Activated naive CD8-positive, alpha-beta T cell treated with anti-CD3 and anti-CD28 coated beads, Interleukin-2, amount 50 U/mL, for 24 hours (primary cell): Measurements from ENCODE around the gene ACSF2.

Experiments
- ATAC-seq: fragments of 150-1000 bp; cut with Tn5 transposase; one replicate; pipeline ENCODE4 v1.10.0; 2021
- DNase-seq: peaks from one replicate; pipeline ENCODE4 v3.0.0; 2021
- H3K27ac Mint-ChIP-seq: one replicate; pipeline ENCODE4 v1.8.0; 2021; ENCODE audit warnings: mild to moderate bottlenecking, mixed read lengths
- H3K27me3 Mint-ChIP-seq: one replicate; pipeline ENCODE4 v1.8.0; 2021; ENCODE audit warnings: mixed read lengths
- H3K36me3 Mint-ChIP-seq: one replicate; pipeline ENCODE4 v1.8.0; 2021; ENCODE audit warnings: low read depth, mixed read lengths
- H3K4me1 Mint-ChIP-seq: one replicate; pipeline ENCODE4 v1.8.0; 2021; ENCODE audit warnings: mixed read lengths
- H3K4me3 Mint-ChIP-seq: one replicate; pipeline ENCODE4 v1.8.0; 2021; ENCODE audit warnings: mild to moderate bottlenecking, moderate library complexity, mixed read lengths
- H3K9me3 Mint-ChIP-seq: one replicate; pipeline ENCODE4 v1.8.0; 2021; ENCODE audit warnings: mixed read lengths

The ACSF2 gene

DNA sequence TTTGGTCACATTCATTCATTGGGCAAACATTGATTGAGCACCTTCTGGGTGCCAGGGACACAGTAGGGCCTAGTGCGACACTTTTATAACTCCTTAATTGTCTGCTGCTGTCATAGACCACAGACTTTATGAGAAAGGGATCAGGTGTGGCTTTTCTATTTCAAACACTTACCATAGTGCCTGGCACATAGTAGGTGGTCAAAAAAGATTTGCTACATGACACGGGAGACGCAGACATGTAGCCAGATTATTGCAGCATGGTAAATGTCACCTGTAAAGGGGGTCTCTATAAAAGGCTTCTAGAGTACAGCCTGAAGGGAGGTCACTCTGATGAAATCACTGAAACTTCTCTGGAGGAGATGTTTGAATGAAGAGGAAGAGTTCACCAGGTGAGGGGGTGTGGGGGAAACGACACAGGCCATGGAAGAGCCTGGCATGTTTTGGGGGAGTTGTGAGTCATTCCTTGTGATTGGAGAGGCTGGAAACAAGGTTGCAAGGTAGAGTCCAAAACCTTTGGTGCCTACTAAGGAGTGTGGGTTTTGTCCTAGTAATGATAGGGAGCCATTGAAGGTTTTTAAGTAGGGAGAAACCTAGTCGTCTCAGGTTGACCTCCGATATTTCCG lies 54.2 kb downstream of the ACSF2 start:
- Mint-ChIP-seq H3K36me3 (peaks cover 23% of the 10 kb centered on the region), H3K27me3 (peaks cover 8% of the 10 kb centered on the region), H3K9me3 (no peaks in the 10 kb centered on the region), H3K4me1 (peaks cover 26% of the 10 kb centered on the region), H3K4me3 (peak overlapping the region; percentile 90), H3K27ac (peak overlapping the region; percentile 37)
- no peak for DNase-seq
- ATAC-seq = no peak

DNA sequence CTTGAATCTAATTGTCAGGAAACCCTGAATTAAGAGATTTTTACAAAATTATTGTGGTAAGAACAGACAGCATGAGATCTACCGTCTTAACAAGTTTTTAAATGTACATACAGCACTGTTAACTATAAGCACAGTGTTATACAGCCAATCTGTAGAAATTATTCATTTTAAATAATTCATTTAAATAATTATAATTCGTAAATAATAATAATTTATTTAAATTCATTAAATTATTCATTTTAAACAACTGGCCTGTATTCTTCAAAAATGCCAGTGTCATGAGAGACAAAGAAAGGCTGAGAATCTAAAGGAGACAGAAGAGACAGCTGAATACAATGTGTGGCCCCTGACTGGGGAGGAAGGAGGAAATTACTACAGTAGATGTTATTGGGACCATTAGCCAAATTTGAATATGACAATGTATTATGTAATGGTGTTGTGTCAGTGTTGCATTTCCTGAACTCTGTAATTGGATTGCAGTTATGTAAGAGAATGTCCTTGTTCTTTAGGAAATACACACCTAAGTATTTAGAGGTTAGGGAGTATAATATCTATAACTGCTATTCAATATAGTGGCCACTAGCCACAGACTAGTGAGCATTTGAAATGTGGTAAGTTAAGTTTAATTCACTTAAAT lies 55.0 kb downstream of the ACSF2 start:
- ATAC-seq = no peak
- Mint-ChIP-seq H3K27ac (no peak overlapping the region), H3K4me1 (peaks cover 26% of the 10 kb centered on the region), H3K36me3 (peaks cover 30% of the 10 kb centered on the region), H3K9me3 (no peaks in the 10 kb centered on the region), H3K27me3 (peaks cover 8% of the 10 kb centered on the region), H3K4me3 (no peak overlapping the region)
- DNase-seq = no peak

DNA sequence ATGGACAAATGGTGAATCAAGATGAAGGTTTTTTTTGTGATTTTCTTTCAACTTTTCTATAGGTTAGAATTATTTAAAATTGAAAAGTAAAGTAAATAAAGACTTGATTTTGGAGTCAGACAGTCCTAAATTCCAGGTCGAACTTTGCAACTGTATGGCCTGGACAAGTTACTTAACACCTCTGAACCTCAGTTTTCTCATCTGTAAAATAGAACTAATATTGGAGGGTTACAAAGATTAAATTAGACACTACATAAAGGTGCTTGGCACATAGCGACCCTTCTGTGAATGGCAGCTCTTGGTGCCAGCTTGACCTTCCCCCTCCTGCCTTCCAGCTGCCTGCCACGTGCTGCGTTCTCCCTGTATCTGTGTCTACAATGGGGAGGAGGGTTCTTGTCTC lies 55.6 kb downstream of the ACSF2 start:
- Mint-ChIP-seq H3K4me1 (peaks cover 26% of the 10 kb centered on the region), H3K9me3 (no peaks in the 10 kb centered on the region), H3K4me3 (no peak overlapping the region), H3K36me3 (peaks cover 32% of the 10 kb centered on the region), H3K27me3 (peaks cover 3% of the 10 kb centered on the region), H3K27ac (no peak overlapping the region)
- DNase-seq (no peak), ATAC-seq (no peak)

DNA sequence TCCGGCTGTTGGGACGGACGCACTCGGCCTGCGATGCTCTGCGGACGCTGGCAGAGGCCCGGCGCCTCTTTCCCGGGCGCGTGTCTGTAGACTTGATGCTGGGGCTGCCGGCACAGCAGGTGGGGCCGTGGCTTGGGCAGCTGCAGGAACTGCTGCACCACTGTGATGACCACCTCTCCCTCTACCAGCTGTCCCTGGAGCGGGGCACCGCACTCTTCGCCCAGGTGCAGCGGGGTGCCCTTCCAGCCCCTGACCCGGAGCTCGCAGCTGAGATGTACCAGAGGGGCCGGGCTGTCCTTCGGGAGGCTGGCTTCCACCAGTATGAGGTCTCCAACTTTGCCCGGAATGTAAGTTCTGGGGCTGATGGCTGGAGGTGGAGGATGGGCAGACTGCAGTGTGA lies 56.1 kb downstream of the ACSF2 start:
- Mint-ChIP-seq H3K9me3 (no peaks in the 10 kb centered on the region), H3K4me1 (peaks cover 26% of the 10 kb centered on the region), H3K27me3 (no peaks in the 10 kb centered on the region), H3K4me3 (no peak overlapping the region), H3K27ac (no peak overlapping the region), H3K36me3 (peaks cover 32% of the 10 kb centered on the region)
- DNase-seq (no peak), ATAC-seq (no peak)

DNA sequence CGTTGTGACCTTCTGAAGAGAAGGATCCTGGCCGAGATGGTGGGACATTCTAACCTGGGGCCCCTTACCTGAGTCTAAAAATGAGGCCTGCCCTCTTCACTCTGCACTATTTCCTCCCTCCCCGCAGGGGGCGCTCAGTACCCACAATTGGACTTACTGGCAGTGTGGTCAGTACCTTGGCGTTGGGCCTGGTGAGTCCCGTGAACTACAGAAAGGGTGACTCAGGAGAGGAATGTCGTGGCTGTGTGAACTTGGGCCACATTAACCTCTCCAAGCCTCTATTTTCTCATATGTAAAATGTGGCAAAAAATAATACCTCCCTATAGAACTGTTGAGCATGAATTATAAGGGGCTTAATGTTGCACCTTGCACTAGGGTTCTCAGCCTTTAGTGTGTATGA lies 56.5 kb downstream of the ACSF2 start:
- no peaks in the 10 kb centered on the region for H3K27me3 Mint-ChIP-seq
- H3K4me3 Mint-ChIP-seq = no peak overlapping the region
- peak overlapping the region; percentile 35 for H3K27ac Mint-ChIP-seq

DNA sequence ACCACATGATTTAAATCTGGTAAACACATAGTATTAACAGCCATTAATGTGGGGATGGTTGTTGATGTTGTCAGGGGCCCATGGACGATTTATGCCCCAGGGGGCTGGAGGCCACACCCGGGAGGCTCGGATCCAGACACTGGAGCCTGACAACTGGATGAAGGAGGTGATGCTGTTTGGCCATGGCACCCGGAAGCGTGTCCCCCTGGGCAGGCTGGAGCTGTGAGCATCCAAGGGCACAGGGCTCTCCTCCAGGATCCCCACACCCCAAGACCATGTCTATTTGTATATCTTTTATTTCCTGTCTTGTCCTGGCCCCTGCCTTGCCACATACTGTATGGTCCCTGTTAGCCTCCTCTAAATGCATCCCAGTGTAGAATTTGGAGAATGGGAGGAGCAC lies 57.2 kb downstream of the ACSF2 start:
- Mint-ChIP-seq H3K4me1 (peaks cover 26% of the 10 kb centered on the region), H3K36me3 (peaks cover 34% of the 10 kb centered on the region), H3K4me3 (no peak overlapping the region), H3K9me3 (no peaks in the 10 kb centered on the region), H3K27ac (no peak overlapping the region), H3K27me3 (no peaks in the 10 kb centered on the region)
- DNase-seq = no peak
- no peak for ATAC-seq

More for the DNA sequence above, 56.5 kb downstream of the ACSF2 start:
- Mint-ChIP-seq H3K36me3 (peaks cover 34% of the 10 kb centered on the region), H3K9me3 (no peaks in the 10 kb centered on the region), H3K4me1 (peaks cover 29% of the 10 kb centered on the region)
- ATAC-seq = peak; percentile 15
- DNase-seq = peak; percentile 85

DNA sequence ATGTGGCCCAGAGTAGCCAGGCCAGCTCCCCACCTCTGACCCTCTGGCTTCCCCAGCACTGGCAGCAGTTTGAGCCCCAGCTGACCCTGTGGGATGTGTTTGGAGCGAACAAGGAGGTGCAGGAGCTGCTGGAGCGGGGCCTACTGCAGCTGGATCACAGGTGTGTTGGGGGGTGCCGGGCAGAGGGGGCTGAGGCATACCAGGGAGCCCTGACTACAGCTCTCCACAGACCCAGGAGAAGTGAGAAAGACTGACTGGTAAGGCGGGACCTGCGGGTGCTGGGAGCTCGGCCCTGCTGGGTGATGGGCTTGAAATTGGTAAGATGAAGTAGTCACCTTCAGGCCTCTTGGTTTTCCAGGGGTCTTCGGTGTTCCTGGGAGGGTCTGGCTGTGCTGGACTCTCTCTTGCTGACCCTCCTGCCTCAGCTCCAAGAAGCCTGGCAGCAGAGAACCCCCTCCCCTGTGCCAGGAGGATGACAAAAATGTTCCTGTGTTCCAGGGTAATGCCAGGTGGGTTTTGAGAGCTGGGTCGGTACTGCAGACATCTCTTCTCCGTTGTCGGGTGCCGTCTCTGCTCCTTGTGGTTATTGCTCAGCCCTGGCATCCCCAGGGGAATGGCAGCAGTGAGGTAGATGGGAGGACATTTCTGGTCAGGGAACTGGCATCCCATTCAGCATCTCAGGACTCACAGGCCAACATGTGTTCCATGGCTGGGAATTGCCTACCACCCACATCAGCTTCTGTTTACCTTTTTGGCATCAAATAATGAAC lies 58.6 kb downstream of the ACSF2 start:
- Mint-ChIP-seq H3K36me3 (peaks cover 34% of the 10 kb centered on the region), H3K4me1 (peaks cover 20% of the 10 kb centered on the region), H3K27ac (no peak overlapping the region), H3K4me3 (no peak overlapping the region), H3K9me3 (no peaks in the 10 kb centered on the region), H3K27me3 (no peaks in the 10 kb centered on the region)
- ATAC-seq (no peak), DNase-seq (no peak)

DNA sequence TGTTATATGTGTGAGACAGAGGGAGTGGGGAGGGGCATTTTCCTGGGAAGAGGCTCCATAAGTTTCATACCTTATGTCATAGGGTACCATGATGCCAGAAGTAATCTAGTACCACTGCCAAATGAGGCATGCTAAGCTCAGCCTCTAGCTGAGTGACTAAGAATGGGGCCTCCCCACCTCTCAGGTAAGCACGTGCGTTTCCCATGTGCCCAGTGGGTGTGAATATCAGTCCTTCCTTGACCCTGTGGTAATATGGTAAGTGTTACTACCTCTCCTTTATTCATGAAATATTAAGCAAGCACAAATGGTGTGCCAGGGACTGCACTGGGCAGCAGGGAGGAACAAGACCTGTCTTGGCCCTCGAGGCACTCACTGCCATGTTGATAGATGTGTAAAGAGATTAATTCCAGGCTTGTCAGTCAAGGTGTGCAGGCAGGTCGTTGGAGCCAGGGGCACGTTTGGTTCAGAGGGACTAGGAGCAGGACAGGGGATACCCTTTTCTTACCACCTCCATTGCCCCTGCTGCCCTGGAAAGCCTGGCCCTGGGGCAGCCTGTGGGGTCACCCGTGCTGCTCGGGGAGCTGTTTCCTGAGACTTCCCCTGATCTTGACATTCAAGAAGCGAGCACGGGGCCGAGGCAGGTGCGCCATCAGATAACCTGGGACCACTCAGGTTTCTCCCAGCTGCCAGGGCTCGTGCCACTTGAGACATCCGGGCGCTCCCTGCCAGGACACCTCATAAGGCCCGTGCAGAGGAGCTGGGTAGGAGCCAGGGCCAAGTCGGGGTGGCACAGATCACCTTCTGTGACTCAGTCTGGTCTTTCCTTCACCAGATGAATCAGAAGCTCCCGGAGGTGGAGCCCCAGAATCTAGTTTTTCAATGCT lies 61.4 kb downstream of the ACSF2 start:
- peak; percentile 71 for ATAC-seq

DNA sequence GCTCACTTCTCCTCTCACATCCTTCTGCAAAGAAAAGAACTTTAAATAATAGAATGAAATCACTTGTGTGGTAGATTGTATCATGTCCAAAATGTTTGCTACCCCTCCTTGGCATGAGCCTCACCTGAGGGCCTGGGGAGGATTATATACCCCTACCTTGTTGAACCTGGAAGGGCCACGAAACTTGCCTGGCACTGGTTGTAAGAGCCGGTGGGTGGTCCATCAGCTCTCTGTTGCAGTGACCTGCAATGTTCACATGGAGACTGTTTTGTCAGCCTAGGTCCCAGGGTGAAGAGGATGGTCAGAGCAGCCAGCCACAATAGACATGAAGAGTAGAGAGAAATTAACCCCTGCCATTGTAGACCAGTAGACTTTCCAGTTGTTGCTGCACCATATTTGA lies 62.9 kb downstream of the ACSF2 start:
- H3K36me3 Mint-ChIP-seq = peaks cover 18% of the 10 kb centered on the region
- no peak overlapping the region for H3K4me3 Mint-ChIP-seq
- H3K27ac Mint-ChIP-seq = no peak overlapping the region
- H3K4me1 Mint-ChIP-seq = peaks cover 5% of the 10 kb centered on the region
- DNase-seq (no peak), ATAC-seq (no peak)
- no peaks in the 10 kb centered on the region for H3K27me3 Mint-ChIP-seq
- no peaks in the 10 kb centered on the region for H3K9me3 Mint-ChIP-seq

More for the DNA sequence above, 61.4 kb downstream of the ACSF2 start:
- Mint-ChIP-seq H3K4me3 (no peak overlapping the region), H3K4me1 (peaks cover 7% of the 10 kb centered on the region), H3K27ac (no peak overlapping the region), H3K27me3 (no peaks in the 10 kb centered on the region), H3K36me3 (peaks cover 31% of the 10 kb centered on the region), H3K9me3 (no peaks in the 10 kb centered on the region)
- no peak for DNase-seq

DNA sequence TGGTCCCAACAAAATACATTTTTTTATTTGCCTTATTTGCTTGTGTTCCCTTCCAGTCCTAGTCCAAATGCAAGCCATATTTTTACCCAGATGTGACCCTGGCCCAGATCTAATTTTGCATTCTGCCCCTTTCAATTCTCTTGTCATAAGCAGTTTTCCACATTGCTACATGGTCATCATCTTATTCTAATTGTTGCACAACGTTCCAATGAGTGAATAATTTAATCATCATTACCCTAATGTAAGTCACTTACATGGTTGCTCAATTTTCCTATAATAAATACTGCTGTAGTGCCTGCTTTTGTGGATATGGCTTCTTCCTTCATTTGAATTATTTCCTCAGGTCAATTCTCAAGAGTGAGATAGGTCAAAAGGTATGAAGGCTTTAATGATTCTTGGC lies 65.5 kb downstream of the ACSF2 start:
- Mint-ChIP-seq H3K4me1 (peaks cover 5% of the 10 kb centered on the region), H3K27me3 (peaks cover under 1% of the 10 kb centered on the region), H3K9me3 (no peaks in the 10 kb centered on the region), H3K4me3 (no peak overlapping the region), H3K27ac (no peak overlapping the region), H3K36me3 (peaks cover 2% of the 10 kb centered on the region)
- ATAC-seq (no peak), DNase-seq (no peak)

DNA sequence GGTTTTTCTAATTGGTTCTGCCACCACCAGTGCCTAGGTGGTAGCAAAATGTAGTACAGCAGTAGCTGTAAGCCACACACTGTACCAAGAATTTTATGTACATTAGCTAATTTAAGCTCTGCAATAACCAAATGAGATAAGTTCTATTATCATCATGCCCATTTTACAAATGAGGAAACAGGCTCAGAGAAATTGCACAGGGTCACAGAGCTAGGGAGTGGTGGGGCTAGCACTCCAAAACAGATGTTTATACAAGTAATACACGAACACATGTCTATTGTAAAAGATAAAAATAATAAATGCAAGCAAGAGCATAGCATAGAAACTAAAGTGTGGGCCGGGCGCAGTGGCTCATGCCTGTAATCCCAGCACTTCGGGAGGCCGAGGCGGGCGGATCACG lies 66.2 kb downstream of the ACSF2 start:
- Mint-ChIP-seq H3K36me3 (peaks cover 2% of the 10 kb centered on the region), H3K27me3 (peaks cover 2% of the 10 kb centered on the region), H3K4me3 (no peak overlapping the region), H3K9me3 (no peaks in the 10 kb centered on the region), H3K4me1 (peaks cover 5% of the 10 kb centered on the region), H3K27ac (no peak overlapping the region)
- DNase-seq (no peak), ATAC-seq (no peak)

DNA sequence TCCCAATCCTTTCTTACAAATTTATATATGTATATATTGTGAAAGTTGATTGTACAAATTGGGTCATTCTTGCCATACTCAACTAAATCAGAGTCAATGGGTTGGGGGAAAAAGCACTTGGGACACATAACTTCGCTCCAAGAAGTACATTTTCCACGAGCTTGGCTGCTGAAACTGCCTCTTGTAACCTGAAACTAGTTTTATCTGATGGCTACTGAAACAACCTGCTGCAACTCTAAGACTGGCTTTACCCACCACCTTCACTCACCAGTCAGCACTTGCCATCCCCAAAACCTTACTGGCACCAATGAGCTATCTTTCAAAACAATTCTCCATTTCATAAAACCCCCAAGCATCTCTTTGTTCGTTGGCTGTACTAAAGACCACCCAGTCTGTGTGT lies 67.7 kb downstream of the ACSF2 start:
- no peaks in the 10 kb centered on the region for H3K36me3 Mint-ChIP-seq
- H3K27ac Mint-ChIP-seq = no peak overlapping the region
- no peaks in the 10 kb centered on the region for H3K9me3 Mint-ChIP-seq
- H3K4me1 Mint-ChIP-seq = no peaks in the 10 kb centered on the region
- peaks cover 2% of the 10 kb centered on the region for H3K27me3 Mint-ChIP-seq
- DNase-seq = no peak
- no peak overlapping the region for H3K4me3 Mint-ChIP-seq
- ATAC-seq = no peak

DNA sequence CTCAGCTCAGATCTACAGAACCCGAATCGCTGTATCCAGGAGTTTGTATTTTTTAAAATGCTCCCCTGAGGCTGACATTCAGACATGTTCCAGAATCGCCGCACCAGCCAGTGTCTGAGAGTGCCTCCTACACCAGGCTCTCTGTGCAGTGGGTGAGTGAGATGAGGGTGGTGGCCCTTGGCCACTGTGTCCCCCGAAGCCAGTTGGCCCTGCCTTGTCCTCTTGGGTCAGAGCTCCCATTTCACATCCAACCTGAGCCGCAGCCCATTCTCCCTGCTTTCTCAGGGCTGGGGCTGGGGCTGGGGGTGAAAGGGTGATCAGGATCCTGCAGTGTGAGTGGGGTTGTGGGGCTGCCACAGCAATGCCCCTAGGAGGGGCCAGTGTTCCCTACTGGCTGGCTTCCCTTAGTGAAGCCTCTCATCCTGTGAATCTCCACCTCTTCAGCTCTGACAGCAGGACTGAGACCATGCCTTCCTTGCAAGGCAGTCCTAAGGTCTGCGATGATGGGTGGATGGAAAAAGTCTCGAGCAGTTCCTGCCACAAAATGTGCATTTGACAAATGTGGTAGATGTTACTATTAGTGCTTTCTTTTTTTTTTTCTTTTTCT lies 69.3 kb downstream of the ACSF2 start:
- ATAC-seq = no peak
- Mint-ChIP-seq H3K27me3 (peaks cover 2% of the 10 kb centered on the region), H3K36me3 (no peaks in the 10 kb centered on the region), H3K9me3 (no peaks in the 10 kb centered on the region), H3K4me3 (no peak overlapping the region), H3K27ac (no peak overlapping the region), H3K4me1 (no peaks in the 10 kb centered on the region)
- DNase-seq = no peak

DNA sequence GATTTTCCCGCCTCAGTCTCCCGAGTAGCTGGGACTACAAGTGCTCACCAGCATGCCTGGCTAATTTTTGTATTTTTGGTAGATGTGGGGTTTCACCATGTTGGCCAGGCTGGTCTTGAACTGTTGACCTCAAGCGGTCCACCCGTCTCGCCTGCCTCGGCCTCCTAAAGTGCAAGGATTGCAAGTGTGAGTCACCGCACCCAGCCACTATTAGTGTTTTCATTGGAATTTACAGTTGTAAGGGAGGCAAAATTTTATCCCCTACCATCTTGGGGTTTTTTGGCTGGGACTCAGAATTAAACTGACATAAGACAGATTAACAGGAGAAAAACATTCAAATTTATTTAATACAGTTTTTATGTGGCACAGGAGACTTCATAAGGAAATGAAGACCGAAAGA lies 69.9 kb downstream of the ACSF2 start:
- DNase-seq (no peak), ATAC-seq (no peak)
- Mint-ChIP-seq H3K36me3 (no peaks in the 10 kb centered on the region), H3K9me3 (no peaks in the 10 kb centered on the region), H3K4me3 (no peak overlapping the region), H3K27ac (no peak overlapping the region), H3K27me3 (peaks cover 2% of the 10 kb centered on the region), H3K4me1 (no peaks in the 10 kb centered on the region)
